ENCODE measurements around the gene CBY3. TPM values are rescaled to one million over a fixed set of nuclear protein-coding genes. Genes with fewer than 3 reads are reported as not detected.

Gene CBY3
- total and polyA plus RNA-seq, 2 of the 13 experiments (the other 11 are each of a cell fraction or from before 2014, with no cell fraction given), result not detected

DNA sequence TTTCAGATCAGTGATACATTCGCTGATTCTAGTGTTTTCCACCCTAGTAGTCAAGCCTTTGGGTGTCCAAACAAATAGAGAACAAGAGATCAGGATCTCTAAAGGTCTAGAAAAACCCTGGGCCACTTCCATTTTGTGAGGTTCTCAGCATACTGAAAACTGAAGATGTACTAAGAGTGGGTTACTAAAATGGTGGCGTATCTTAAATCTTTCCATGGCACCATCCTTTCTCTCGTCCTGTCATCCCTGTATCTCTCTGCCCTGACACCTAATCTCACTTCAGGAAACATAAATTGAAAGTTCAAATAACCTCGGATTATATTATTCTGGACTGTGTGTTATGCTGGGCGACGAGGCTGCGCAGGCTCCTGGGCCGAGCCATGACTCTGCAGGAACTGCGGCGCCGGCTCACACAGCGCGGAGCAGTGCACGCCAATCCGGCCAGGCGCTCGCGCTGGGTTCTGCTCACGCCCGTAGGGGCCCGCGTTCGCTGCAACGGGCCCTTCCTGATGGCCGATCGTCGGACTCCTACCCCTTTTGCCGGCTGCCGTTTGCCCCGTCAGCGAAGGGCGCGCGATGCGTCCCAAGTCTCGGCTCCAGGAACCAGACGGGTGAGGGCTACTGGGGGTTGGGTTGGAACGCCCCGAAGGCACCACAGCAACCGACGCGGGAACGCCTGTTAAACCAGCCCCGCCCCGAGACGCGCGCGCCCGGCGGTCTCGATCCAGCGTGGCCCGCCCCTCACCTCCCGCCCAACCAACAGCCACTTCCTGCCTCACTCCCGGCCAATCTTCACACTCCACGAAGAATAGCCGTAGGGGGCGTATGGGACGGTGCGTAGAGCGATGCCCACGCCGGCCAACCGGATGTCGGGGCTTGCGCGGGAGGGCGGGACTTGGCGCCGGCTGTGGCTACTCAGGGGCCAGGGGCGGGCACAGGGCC, 17.4 kb upstream of the CBY3 start:
- H3K9ac ChIP-seq (ENCODE audit: insufficient read depth, low read depth, low read length), result peak overlapping the region; percentile 99
- H3K4me1 ChIP-seq (ENCODE audit: insufficient read depth, low read length), result peaks cover 53% of the 10 kb centered on the region
- ChIA-PET CTCF (ENCODE audit: low intra/inter-chr PET ratio, low total read pairs) (no interaction called here), POLR2A (interaction anchor here (1.1 to 6.8 kb wide), 8 partner anchors 17 to 75 kb away, joined by 3 to 42 read pairs (median 18); partner anchors contain the start of genes CBY3, HNRNPH1 and MAML1)
- H3K9me3 ChIP-seq (ENCODE audit: low read length), result no peaks in the 10 kb centered on the region
- intact Hi-C loops (cut with micrococcal nuclease; ENCODE audit: unreplicated experiment), result loop anchor here (1.0 to 5.0 kb wide), 2 partner anchors 18 to 76 kb away; partner anchors contain the start of gene HNRNPH1
- no peak overlapping the region for H2AFZ ChIP-seq (ENCODE audit: low read length)
- H4K20me1 ChIP-seq (ENCODE audit: insufficient read depth, low read length), result peaks cover 26% of the 10 kb centered on the region
- peaks cover 49% of the 10 kb centered on the region for H3K79me2 ChIP-seq (ENCODE audit: insufficient read depth, low read length)
- no peaks in the 10 kb centered on the region; a peak in 1 of 5 replicates for H3K27me3 ChIP-seq (ENCODE audit: control insufficient read depth in 1 of 2, insufficient read depth in 2 of 2, low read length in 2 of 2)
- DNase-seq (ENCODE audit: low spot score), result peak; percentile 98
- peak overlapping the region; percentile 74 to 91 (median 91) for H3K4me3 ChIP-seq (replicated peaks in 1 of 3; ENCODE audit: insufficient read depth in 1 of 3, low read depth in 2 of 3, low read length in 3 of 3)
- in situ Hi-C loops (cut with HindIII; ENCODE audit: extremely low pct_ligation_motif_present, low pct_unique_long_range_greater_than_20kb), result no loop called here
- H3K4me2 ChIP-seq (ENCODE audit: low read depth, low read length), result peak overlapping the region; percentile 88
- peaks cover 0 to 5% of the 10 kb centered on the region in 2 experiments; a peak in 1 of 5 replicates for H3K36me3 ChIP-seq (replicated peaks in 1 of 2; ENCODE audit: control insufficient read depth in 1 of 2, insufficient read depth in 2 of 2, low read length in 2 of 2)
- TSS peak; percentile 94 for BruUV-seq (replicated peaks)
- peak overlapping the region; percentile 96 for H3K27ac ChIP-seq (ENCODE audit: extremely low read length, insufficient read depth, low read length)
- peak; percentile 79 for FAIRE-seq
- ATAC-seq, result peak; percentile 95
- WGBS (ENCODE audit: low lambda C conversion rate), result 2% methylated on average over 18 of the region's 72 CpGs
- TF ChIP-seq PBX3 (CRISPR knock-in tag; IDR thresholded peaks at IDR 0.05; ENCODE audit: borderline replicate concordance) (peak; percentile 95; the same call in 1 of the 2 replicates), SMAD1 (CRISPR knock-in tag; IDR thresholded peaks at IDR 0.05; ENCODE audit: borderline replicate concordance, low read depth) (no peak; the same call in 1 of the 2 replicates), MAF1 (CRISPR knock-in tag; IDR thresholded peaks at IDR 0.05; ENCODE audit: borderline replicate concordance) (0 out of 2 replicates have a peak, but pooled peaks have one; percentile 44), ZSCAN31 (CRISPR knock-in tag; IDR thresholded peaks at IDR 0.05; ENCODE audit: low read depth) (peak; percentile 94), ZSCAN22 (CRISPR knock-in tag; IDR thresholded peaks at IDR 0.05) (no peak), YY1 (IDR thresholded peaks at IDR 0.05; ENCODE audit: insufficient read depth, insufficient replicate concordance, low read depth, low read length) (peak; percentile 65), SCMH1 (CRISPR knock-in tag; IDR thresholded peaks at IDR 0.05; ENCODE audit: borderline replicate concordance) (no peak), PLRG1 (conservative IDR thresholded peaks at IDR 0.05) (no peak), BORCS8-MEF2B (CRISPR knock-in tag; IDR thresholded peaks at IDR 0.05) (no peak), GPBP1L1 (CRISPR knock-in tag; IDR thresholded peaks at IDR 0.05) (no peak), ZNF567 (CRISPR knock-in tag; IDR thresholded peaks at IDR 0.05; ENCODE audit: borderline replicate concordance) (0 out of 2 replicates have a peak, but pooled peaks have one; percentile 3), ZNF367 (CRISPR knock-in tag; IDR thresholded peaks at IDR 0.05; ENCODE audit: borderline replicate concordance) (no peak), ZNF3 (CRISPR knock-in tag; IDR thresholded peaks at IDR 0.05) (no peak), SOX5 (CRISPR knock-in tag; IDR thresholded peaks at IDR 0.05; ENCODE audit: borderline replicate concordance) (no peak), CREM (IDR thresholded peaks at IDR 0.05) (peak; percentile 67), CREM (CRISPR knock-in tag; IDR thresholded peaks at IDR 0.05) (no peak), SATB2 (CRISPR knock-in tag; IDR thresholded peaks at IDR 0.05) (no peak), ZNF12 (CRISPR knock-in tag; IDR thresholded peaks at IDR 0.05) (no peak), ZNF253 (CRISPR knock-in tag; IDR thresholded peaks at IDR 0.05; ENCODE audit: borderline replicate concordance) (no peak; the same call in 1 of the 2 replicates), FIP1L1 (IDR thresholded peaks at IDR 0.05; ENCODE audit: borderline replicate concordance, insufficient read depth, low read depth, low read length) (no peak)
- TF ChIP-seq, protein P1, sequence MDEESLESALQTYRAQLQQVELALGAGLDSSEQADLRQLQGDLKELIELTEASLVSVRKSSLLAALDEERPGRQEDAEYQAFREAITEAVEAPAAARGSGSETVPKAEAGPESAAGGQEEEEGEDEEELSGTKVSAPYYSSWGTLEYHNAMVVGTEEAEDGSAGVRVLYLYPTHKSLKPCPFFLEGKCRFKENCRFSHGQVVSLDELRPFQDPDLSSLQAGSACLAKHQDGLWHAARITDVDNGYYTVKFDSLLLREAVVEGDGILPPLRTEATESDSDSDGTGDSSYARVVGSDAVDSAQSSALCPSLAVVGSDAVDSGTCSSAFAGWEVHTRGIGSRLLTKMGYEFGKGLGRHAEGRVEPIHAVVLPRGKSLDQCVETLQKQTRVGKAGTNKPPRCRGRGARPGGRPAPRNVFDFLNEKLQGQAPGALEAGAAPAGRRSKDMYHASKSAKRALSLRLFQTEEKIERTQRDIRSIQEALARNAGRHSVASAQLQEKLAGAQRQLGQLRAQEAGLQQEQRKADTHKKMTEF (CRISPR knock-in tag; IDR thresholded peaks at IDR 0.05), result no peak

Data from HepG2 (cell line).